IMR-90 (cell line): ENCODE results near the gene MTCL3.

Experiments used
- ATAC-seq: fragments of 200-7000 bp; cut with Tn5 transposase; 2 replicates; pipeline ENCODE4 v1.9.1; 2020; ENCODE audit warnings: low read depth, mild to moderate bottlenecking, moderate library complexity
- BruUV-seq: library from RNA; stranded (reverse); fragments of 400-500 nt; replicated peaks from 2 replicates; lab custom pipeline; 2021; lab: Mats Ljungman, UMichigan
- CTCF ChIA-PET: fragments of 300-600 bp; formaldehyde crosslinking; extraction: SDS; loops from one replicate; lab custom pipeline; 2021; ENCODE audit warnings: antibody characterized with exemption; lab: Yijun Ruan, JAX
- POLR2A ChIA-PET: fragments of 300-600 bp; sonication (Branson Sonifier 250); formaldehyde crosslinking; loops from one replicate; lab custom pipeline; 2022; ENCODE audit warnings: antibody characterized with exemption; ENCODE audit not compliant: unreplicated experiment; lab: Charles Lee
- DNase-seq: peaks from one replicate; pipeline ENCODE4 v3.0.0; 2013
- H2AFZ ChIP-seq: replicated peaks from 2 replicates; pipeline ENCODE3; 2013; ENCODE audit warnings: low read length, mild to moderate bottlenecking; ENCODE audit not compliant: poor library complexity
- H2AK5ac ChIP-seq: 2 replicates; pipeline ENCODE4 v1.6.1; 2013; ENCODE audit warnings: low read depth, low read length, inconsistent platforms
- H2AK9ac ChIP-seq: replicated peaks from 2 replicates; pipeline ENCODE3; 2013; ENCODE audit warnings: mild to moderate bottlenecking, low read depth, low read length, moderate library complexity; ENCODE audit not compliant: poor library complexity
- H2BK120ac ChIP-seq: 2 replicates; pipeline ENCODE4 v1.6.1; 2013; ENCODE audit warnings: low read depth, low read length, inconsistent platforms
- H2BK15ac ChIP-seq: 3 replicates; pipeline ENCODE4 v1.6.1; 2013; ENCODE audit warnings: low read depth, low read length, inconsistent platforms
- H2BK20ac ChIP-seq: 2 replicates; pipeline ENCODE4 v1.6.1; 2013; ENCODE audit warnings: low read depth, mild to moderate bottlenecking, inconsistent platforms, low read length, moderate library complexity
- H2BK5ac ChIP-seq: 2 replicates; pipeline ENCODE4 v1.6.1; 2013; ENCODE audit warnings: mild to moderate bottlenecking, low read depth, low read length, inconsistent platforms; ENCODE audit not compliant: poor library complexity, severe bottlenecking
- H3K14ac ChIP-seq: replicated peaks from 2 replicates; pipeline ENCODE4 v1.6.1; 2013; ENCODE audit warnings: low read depth, low read length, inconsistent platforms
- H3K18ac ChIP-seq: 2 replicates; pipeline ENCODE4 v1.6.1; 2013; ENCODE audit warnings: low read depth, low read length, control low read depth
- H3K23ac ChIP-seq: 2 replicates; pipeline ENCODE4 v1.6.1; 2013; ENCODE audit warnings: low read depth, low read length, inconsistent platforms
- H3K27ac ChIP-seq: 2 replicates; pipeline ENCODE4 v1.5.1; 2013; ENCODE audit warnings: mild to moderate bottlenecking, control low read depth, low read length; ENCODE audit not compliant: insufficient read depth
- H3K27me3 ChIP-seq: 2 replicates; pipeline ENCODE4 v1.6.1; 2013; ENCODE audit warnings: low read length; ENCODE audit not compliant: control insufficient read depth, insufficient read depth
- H3K36me3 ChIP-seq: 2 replicates; pipeline ENCODE4 v1.6.1; 2013; ENCODE audit warnings: low read length, mixed read lengths; ENCODE audit not compliant: control insufficient read depth, insufficient read depth
- H3K4ac ChIP-seq: 2 replicates; pipeline ENCODE4 v1.6.1; 2013; ENCODE audit warnings: low read depth, low read length, inconsistent platforms
- H3K4me1 ChIP-seq: 2 replicates; pipeline ENCODE4 v1.6.1; 2013; ENCODE audit warnings: low read length, mixed read lengths; ENCODE audit not compliant: control insufficient read depth, insufficient read depth
- H3K4me2 ChIP-seq: 2 replicates; pipeline ENCODE4 v1.6.1; 2013; ENCODE audit warnings: low read depth, mild to moderate bottlenecking, control low read depth, low read length, moderate library complexity
- H3K4me3 ChIP-seq: 2 replicates; pipeline ENCODE4 v1.5.1; 2013; ENCODE audit warnings: low read depth, mild to moderate bottlenecking, control low read depth, low read length, moderate library complexity; ENCODE audit not compliant: insufficient read depth
- H3K56ac ChIP-seq: 2 replicates; pipeline ENCODE4 v1.6.1; 2013; ENCODE audit warnings: low read length, inconsistent platforms; ENCODE audit not compliant: insufficient read depth; ENCODE audit errors: extremely low read depth
- H3K79me1 ChIP-seq, 2 experiments: 2 replicates each; pipeline ENCODE4 v1.6.1; 2013; ENCODE audit warnings: low read length in 2 of 2, inconsistent platforms in 1 of 2, low read depth in 1 of 2
- H3K9ac ChIP-seq: 2 replicates; pipeline ENCODE4 v1.6.1; 2013; ENCODE audit warnings: low read depth, low read length, control low read depth
- H3K9me1 ChIP-seq: 2 replicates; pipeline ENCODE4 v1.6.1; 2013; ENCODE audit warnings: low read length, inconsistent platforms; ENCODE audit not compliant: insufficient read depth
- H3K9me3 ChIP-seq: 2 replicates; pipeline ENCODE4 v1.6.1; 2013; ENCODE audit warnings: low read length; ENCODE audit not compliant: control insufficient read depth, insufficient read depth
- H4K20me1 ChIP-seq: 2 replicates; pipeline ENCODE4 v1.6.1; 2013; ENCODE audit warnings: low read length, inconsistent platforms; ENCODE audit not compliant: insufficient read depth
- H4K5ac ChIP-seq: 2 replicates; pipeline ENCODE4 v1.6.1; 2013; ENCODE audit warnings: mild to moderate bottlenecking, low read depth, low read length, control low read depth
- H4K8ac ChIP-seq, 2 experiments: 2 replicates each; pipeline ENCODE4 v1.6.1; 2013; ENCODE audit warnings: low read depth in 2 of 2, low read length in 2 of 2, control low read depth in 1 of 2, inconsistent platforms in 1 of 2
- H4K91ac ChIP-seq: 2 replicates; pipeline ENCODE4 v1.6.1; 2013; ENCODE audit warnings: low read depth, low read length, inconsistent platforms; ENCODE audit not compliant: insufficient read depth
- CEBPB ChIP-seq: IDR thresholded peaks from 2 replicates; pipeline ENCODE4 v1.6.1; 2012; ENCODE audit warnings: low read depth, low read length, improper control_type of control experiment
- CHD1 ChIP-seq: IDR thresholded peaks from 2 replicates; pipeline ENCODE4 v1.6.1; 2012; ENCODE audit warnings: low read depth, low read length, improper control_type of control experiment
- CTCF ChIP-seq: conservative IDR thresholded peaks from 2 replicates; pipeline ENCODE4 v1.5.1; 2012; ENCODE audit warnings: mild to moderate bottlenecking, low read depth, low read length, improper control_type of control experiment
- FOS ChIP-seq: fragments of 150-350 bp; IDR thresholded peaks from 2 replicates; pipeline ENCODE4 v1.6.1; 2016; ENCODE audit warnings: low read depth, low read length
- MAZ ChIP-seq: IDR thresholded peaks from 2 replicates; pipeline ENCODE4 v1.6.1; 2012; ENCODE audit warnings: low read depth, mild to moderate bottlenecking, low read length, improper control_type of control experiment, moderate library complexity, borderline replicate concordance
- MXI1 ChIP-seq: IDR thresholded peaks from 2 replicates; pipeline ENCODE4 v1.6.1; 2012; ENCODE audit warnings: low read depth, mild to moderate bottlenecking, low read length, moderate library complexity, borderline replicate concordance
- NFE2L2 ChIP-seq: fragments of 150-350 bp; IDR thresholded peaks from 2 replicates; pipeline ENCODE4 v1.6.1; 2016; ENCODE audit warnings: low read depth, mild to moderate bottlenecking, low read length
- POLR2A ChIP-seq: IDR thresholded peaks from 2 replicates; pipeline ENCODE4 v1.6.1; 2012; ENCODE audit warnings: mild to moderate bottlenecking, low read depth, low read length
- RCOR1 ChIP-seq: IDR thresholded peaks from 2 replicates; pipeline ENCODE4 v1.6.1; 2012; ENCODE audit warnings: mild to moderate bottlenecking, low read length, improper control_type of control experiment; ENCODE audit not compliant: insufficient replicate concordance
- RFX5 ChIP-seq: IDR thresholded peaks from 2 replicates; pipeline ENCODE4 v1.8.0; 2012; ENCODE audit warnings: low read depth, mild to moderate bottlenecking, low read length, moderate library complexity
- SMC3 ChIP-seq: fragments of 150-350 bp; IDR thresholded peaks from 2 replicates; pipeline ENCODE4 v1.6.1; 2016; ENCODE audit warnings: low read depth, mild to moderate bottlenecking, antibody characterized with exemption, low read length, moderate library complexity
- WGBS, 2 experiments: methylation state at CpG; one replicate each; pipeline versions ENCODE4 v1.1.5 to v1.1.7; 2013; ENCODE audit warnings: missing lambda C conversion rate in 2 of 2; ENCODE audit not compliant: insufficient read length in 1 of 2; ENCODE audit errors: extremely low coverage in 2 of 2; 5-methylcytosine and 5-hydroxymethylcytosine counted together
- dilution Hi-C: fragments of 300-500 bp; cut with HindIII; formaldehyde crosslinking; loops from one replicate; pipeline ENCODE4 v1.14.3; 2018; ENCODE audit warnings: low sequenced_read_pairs; ENCODE audit not compliant: unreplicated experiment
- in situ Hi-C: fragments of 300-500 bp; cut with MboI; formaldehyde crosslinking; loops from 3 replicates; pipeline ENCODE4 v1.14.3; 2019; ENCODE audit warnings: low sequenced_read_pairs, inconsistent platforms, mixed read lengths
- intact Hi-C: fragments of 100-400 bp; cut with micrococcal nuclease; formaldehyde crosslinking; loops from 2 replicates; pipeline ENCODE4 v1.10.0; 2022
- TF ChIP-seq, protein P1 (sequence below): fragments of 150-350 bp; IDR thresholded peaks from 2 replicates; pipeline ENCODE4 v1.6.1; 2016; ENCODE audit warnings: low read depth, mild to moderate bottlenecking, low read length, moderate library complexity, borderline replicate concordance

MTCL3 gene

DNA sequence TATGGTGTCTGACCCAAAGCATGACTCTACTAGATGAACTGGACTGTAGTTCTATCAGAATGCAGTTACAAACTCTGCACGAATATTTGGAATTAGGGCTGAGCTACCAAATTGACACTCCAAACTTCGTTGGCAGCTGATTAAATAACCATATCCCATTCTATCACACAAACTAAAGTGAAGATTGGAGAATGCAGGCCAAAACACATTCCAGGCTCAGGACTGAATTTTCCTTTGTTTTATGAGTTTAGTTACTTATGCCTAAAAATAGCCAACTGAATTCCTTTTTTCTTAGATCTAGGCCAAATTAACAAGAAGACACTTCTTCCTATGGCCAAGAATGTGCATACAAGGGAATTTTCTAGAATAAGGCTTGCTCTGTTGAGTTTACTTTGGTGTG, 50.2 kb downstream of the MTCL3 start:
- Histone ChIP-seq H3K27ac (no peak overlapping the region), H2AK9ac (no peak overlapping the region), H3K9ac (no peak overlapping the region), H3K4me2 (no peak overlapping the region), H3K18ac (no peak overlapping the region), H3K4me3 (no peak overlapping the region), H2BK20ac (no peak overlapping the region), H2BK15ac (no peak overlapping the region), H3K9me3 (no peaks in the 10 kb centered on the region), H3K23ac (no peak overlapping the region), H3K36me3 (no peaks in the 10 kb centered on the region), H3K9me1 (peaks cover 7% of the 10 kb centered on the region), H3K4ac (no peak overlapping the region), H2BK120ac (no peak overlapping the region), H4K20me1 (peaks cover 3% of the 10 kb centered on the region; the same call in 1 of the 2 replicates), H4K5ac (no peak overlapping the region), H4K91ac (no peak overlapping the region), H3K14ac (no peak overlapping the region), H3K79me1 (no peaks in the 10 kb centered on the region), H4K8ac (no peak overlapping the region), H2AFZ (no peak overlapping the region), H2AK5ac (no peak overlapping the region), H3K56ac (no peak overlapping the region), H3K4me1 (peaks cover 3% of the 10 kb centered on the region; the same call in 1 of the 2 replicates), H2BK5ac (no peak overlapping the region), H3K27me3 (no peaks in the 10 kb centered on the region)
- ATAC-seq (no peak), DNase-seq (no peak)
- in situ Hi-C loops, result loop anchor here (5.0 to 10.0 kb wide), 2 partner anchors 68 to 164 kb away; no protein-coding TSS in a partner anchor
- BruUV-seq, result no TSS peak
- ChIA-PET CTCF (interaction anchor here (1.0 to 1.1 kb wide), 2 partner anchors 48 to 70 kb away, joined by 3 to 7 read pairs; no protein-coding TSS in a partner anchor), POLR2A (no interaction called here)
- WGBS, 2 experiments, result no CpG with 5 or more reads among the region's 2 CpGs
- dilution Hi-C loops, result no loop called here
- intact Hi-C loops, result loop anchor here (5.0 kb wide), 1 partner anchor 173 kb away; no protein-coding TSS in a partner anchor
- no peak for TF ChIP-seq MXI1
- TF ChIP-seq POLR2A, result no peak
- no peak for TF ChIP-seq CEBPB
- TF ChIP-seq FOS, result no peak
- no peak for TF ChIP-seq NFE2L2
- TF ChIP-seq RCOR1, result no peak
- TF ChIP-seq CHD1, result no peak
- TF ChIP-seq MAZ, result no peak
- no peak for TF ChIP-seq SMC3
- TF ChIP-seq, protein P1, sequence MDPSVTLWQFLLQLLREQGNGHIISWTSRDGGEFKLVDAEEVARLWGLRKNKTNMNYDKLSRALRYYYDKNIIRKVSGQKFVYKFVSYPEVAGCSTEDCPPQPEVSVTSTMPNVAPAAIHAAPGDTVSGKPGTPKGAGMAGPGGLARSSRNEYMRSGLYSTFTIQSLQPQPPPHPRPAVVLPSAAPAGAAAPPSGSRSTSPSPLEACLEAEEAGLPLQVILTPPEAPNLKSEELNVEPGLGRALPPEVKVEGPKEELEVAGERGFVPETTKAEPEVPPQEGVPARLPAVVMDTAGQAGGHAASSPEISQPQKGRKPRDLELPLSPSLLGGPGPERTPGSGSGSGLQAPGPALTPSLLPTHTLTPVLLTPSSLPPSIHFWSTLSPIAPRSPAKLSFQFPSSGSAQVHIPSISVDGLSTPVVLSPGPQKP, result no peak
- TF ChIP-seq CTCF, result no peak
- TF ChIP-seq RFX5, result no peak
